GM12891 (cell line): ENCODE measurements around the gene TACC3.

Source experiments
- PAX5 ChIP-seq: IDR thresholded peaks from 2 replicates; pipeline ENCODE4 v1.6.1; 2011; ENCODE audit warnings: low read length, moderate library complexity, mild to moderate bottlenecking; ENCODE audit not compliant: insufficient read depth, severe bottlenecking
- POLR2A ChIP-seq: IDR thresholded peaks from 2 replicates; pipeline ENCODE4 v1.6.1; 2011; ENCODE audit warnings: low read depth, low read length, control low read depth
- POLR2AphosphoS5 ChIP-seq: IDR thresholded peaks from 2 replicates; pipeline ENCODE4 v1.6.1; 2011; ENCODE audit warnings: low read depth, low read length, control low read depth
- SPI1 ChIP-seq: IDR thresholded peaks from 2 replicates; pipeline ENCODE4 v1.6.1; 2011; ENCODE audit warnings: low read depth, low read length, control low read depth
- TAF1 ChIP-seq: IDR thresholded peaks from 2 replicates; pipeline ENCODE4 v1.6.1; 2011; ENCODE audit warnings: low read depth, low read length, control low read depth

GRCh38 chr4:1773754-1774153, 52.4 kb downstream of the TACC3 start:
- no peak for TF ChIP-seq POLR2A
- TF ChIP-seq TAF1: no peak
- no peak for TF ChIP-seq SPI1
- TF ChIP-seq POLR2AphosphoS5: no peak
- TF ChIP-seq PAX5: no peak
